HCT116 (cell line): ENCODE measurements around the gene TUT1.

Experiments used
- CTCF ChIP-seq, 3 experiments: fragments of 200-600 bp in 1 of 3; sonication (generic) in 1 of 3; IDR thresholded peaks in 2 of 3; conservative IDR thresholded peaks in 1 of 3; 2 replicates each; pipeline ENCODE4 v1.5.1; 2012 to 2017; ENCODE audit warnings: low read depth in 2 of 3, low read length in 2 of 3, antibody characterized with exemption in 1 of 3, borderline replicate concordance in 1 of 3, control low read depth in 1 of 3, mild to moderate bottlenecking in 1 of 3, mixed read lengths in 1 of 3, mixed run types in 1 of 3, moderate library complexity in 1 of 3; ENCODE audit not compliant: insufficient read depth in 1 of 3
- EZH2 ChIP-seq: fragments of 200-600 bp; sonication (generic); IDR thresholded peaks from 2 replicates; pipeline ENCODE4 v1.6.1; 2017; ENCODE audit warnings: antibody characterized with exemption, mixed run types
- EZH2phosphoT487 ChIP-seq: fragments of 200-600 bp; IDR thresholded peaks from 2 replicates; pipeline ENCODE4 v1.6.1; 2018; ENCODE audit warnings: antibody characterized with exemption, borderline replicate concordance
- MAX ChIP-seq: IDR thresholded peaks from 2 replicates; pipeline ENCODE4 v1.6.1; 2012
- POLR2AphosphoS5 ChIP-seq: IDR thresholded peaks from 2 replicates; pipeline ENCODE4 v1.6.1; 2011; ENCODE audit warnings: mild to moderate bottlenecking, low read depth, low read length, moderate library complexity
- SP1 ChIP-seq: IDR thresholded peaks from 2 replicates; pipeline ENCODE4 v1.6.1; 2012; ENCODE audit warnings: low read depth

- TF ChIP-seq POLR2AphosphoS5 (no peak), CTCF (IDR thresholded peaks at IDR 0.05 in 2 of 3, conservative IDR thresholded peaks at IDR 0.05 in 1 of 3; ENCODE audit: borderline replicate concordance in 1 of 3, insufficient read depth in 1 of 3, low read depth in 2 of 3, low read length in 2 of 3) (no peak), MAX (no peak), EZH2 (no peak), EZH2phosphoT487 (no peak), SP1 (no peak)
These were observed 14.1 kb upstream of the TUT1 start for GRCh38 chr11:62605467-62605866.
